GM12892 (cell line): Measurements from ENCODE around the gene LRG1.

Experiments
- POLR2A ChIP-seq: IDR thresholded peaks from 2 replicates; pipeline ENCODE4 v1.6.1; 2011; ENCODE audit warnings: low read depth, low read length, control low read depth
- POLR2AphosphoS5 ChIP-seq: IDR thresholded peaks from 2 replicates; pipeline ENCODE4 v1.6.1; 2011; ENCODE audit warnings: low read depth, low read length, control low read depth
- TAF1 ChIP-seq: IDR thresholded peaks from 2 replicates; pipeline ENCODE4 v1.6.1; 2011; ENCODE audit warnings: low read depth, mild to moderate bottlenecking, control low read depth, low read length, borderline replicate concordance

DNA sequence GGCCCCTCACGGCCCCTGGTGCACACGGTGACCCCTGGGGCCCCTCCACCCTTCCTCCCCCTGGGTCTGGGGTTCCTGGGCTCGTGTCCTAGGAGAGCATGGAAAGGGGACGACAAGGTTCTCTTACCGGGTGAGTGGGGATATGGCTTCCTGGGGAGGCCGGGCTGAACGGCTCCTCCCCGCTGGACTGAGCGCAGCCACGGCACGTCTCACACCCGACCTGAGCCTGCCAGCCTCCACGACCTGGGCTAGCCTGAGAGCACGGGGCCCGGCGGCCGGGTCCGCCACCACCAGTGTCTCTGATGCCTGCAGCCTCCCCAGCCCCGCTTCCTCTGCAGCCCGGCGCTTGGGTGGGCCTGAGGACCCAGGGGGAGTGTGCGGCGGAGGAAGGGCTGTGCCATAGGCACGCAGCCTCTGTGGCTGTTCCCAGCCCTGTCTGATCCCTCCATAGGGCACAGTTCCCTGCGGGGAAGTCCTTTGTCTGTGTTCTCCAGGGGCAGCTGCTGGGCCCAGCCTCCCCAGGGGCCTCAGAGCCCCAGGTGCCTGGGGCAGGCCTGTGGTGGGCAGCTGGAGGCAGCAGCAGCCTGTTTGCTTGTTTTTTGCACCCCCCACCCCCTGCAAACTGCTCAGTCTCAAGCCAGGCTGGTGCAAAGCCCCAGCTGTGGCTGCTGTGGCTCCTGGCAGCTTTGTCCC is 36.6 kb downstream of the LRG1 start:
- TF ChIP-seq POLR2A, result no peak
- TF ChIP-seq POLR2AphosphoS5, result no peak
- no peak for TF ChIP-seq TAF1
